Thyroid gland (tissue), 4 donors: Measurements from ENCODE around the gene EIF4B.

Source experiments
- CTCF ChIP-seq, 6 experiments: fragments of 200-600 bp in 3 of 6; fragments of 450-650 bp in 3 of 6; sonication (generic) in 3 of 6; IDR thresholded peaks; one replicate each; pipeline ENCODE4 v1.5.1; 2016 to 2019; ENCODE audit warnings: antibody characterized with exemption in 6 of 6, mild to moderate bottlenecking in 2 of 6, inconsistent platforms in 1 of 6, moderate library complexity in 1 of 6
- POLR2A ChIP-seq, 2 donors: fragments of 450-650 bp; IDR thresholded peaks; one replicate each; pipeline ENCODE4 v1.6.1; 2017; ENCODE audit warnings: antibody characterized with exemption in 2 of 2, mild to moderate bottlenecking in 2 of 2, moderate library complexity in 1 of 2

- TF ChIP-seq CTCF (IDR thresholded peaks at IDR 0.05) (peak in 1 of 6 experiments; percentile 2), POLR2A (IDR thresholded peaks at IDR 0.05) (peak in 1 of 2 donors; percentile 95)
Observed at GRCh38 chr12:53054112-53054878, 48.0 kb downstream of the EIF4B start.
